ENCODE data around the gene AFF3. TPM values are rescaled to one million over a fixed set of nuclear protein-coding genes. Genes with fewer than 3 reads are reported as not detected.

Gene AFF3
- total and polyA plus RNA-seq, 2 donors (not counting 3 experiments of a cell fraction or from before 2014, with no cell fraction given) = 0.06 to 0.07 TPM

DNA sequence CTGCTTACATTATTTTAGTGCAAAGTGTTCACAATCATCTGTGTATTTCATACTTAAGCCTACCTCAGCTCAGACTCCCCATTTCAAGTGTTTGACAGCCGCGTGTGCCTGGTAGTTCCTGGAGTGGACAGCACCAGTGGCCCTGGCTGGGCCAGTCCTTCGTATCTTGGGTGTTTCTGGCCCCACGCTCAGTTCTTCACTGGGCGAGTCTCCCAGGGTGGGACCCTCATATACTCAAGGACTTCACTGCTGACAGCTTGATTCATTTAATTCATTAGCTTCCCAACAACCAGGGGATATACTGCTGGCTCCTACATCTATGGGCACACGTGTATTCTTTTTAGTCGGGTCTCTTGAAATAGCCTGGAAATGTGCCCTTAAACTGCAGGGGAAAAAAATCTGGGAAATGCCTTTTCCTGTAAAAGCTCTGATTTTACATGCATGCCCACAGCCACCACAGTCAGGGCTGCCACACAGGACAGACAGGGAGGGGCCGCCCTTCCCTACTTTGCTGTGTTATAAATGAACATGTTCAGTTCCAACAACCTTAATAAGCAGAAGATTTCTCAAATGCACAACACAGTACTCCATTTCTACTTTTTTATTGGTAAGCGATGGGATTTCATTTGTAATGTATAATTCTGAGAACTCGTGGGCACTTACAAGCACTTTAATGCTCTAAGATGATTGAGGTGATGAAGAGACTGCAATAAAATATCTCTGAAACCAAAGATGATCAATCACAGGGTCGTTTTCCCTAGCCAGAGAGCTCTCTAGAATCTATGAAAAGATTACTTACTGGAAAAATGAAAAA is 447.1 kb downstream of the AFF3 start:
- ChIA-PET POLR2A (no interaction called here), CTCF (no interaction called here)
- no peak for FAIRE-seq
- no peaks in the 10 kb centered on the region for H3K79me2 ChIP-seq (ENCODE audit: control insufficient read depth, insufficient read depth, low read length)
- H4K20me1 ChIP-seq (replicated peaks; ENCODE audit: control insufficient read depth, extremely low read depth, insufficient read depth, low read length) = no peaks in the 10 kb centered on the region
- no peaks in the 10 kb centered on the region for H3K4me1 ChIP-seq (ENCODE audit: control insufficient read depth, extremely low read depth, insufficient read depth, low read length)
- H2AFZ ChIP-seq (ENCODE audit: low read depth, low read length) = no peak overlapping the region
- no peak overlapping the region for H3K4me2 ChIP-seq (ENCODE audit: insufficient read depth, low read length)
- BruUV-seq (replicated peaks) = no TSS peak
- H3K9ac ChIP-seq (replicated peaks; ENCODE audit: extremely low read depth, insufficient read depth, low read length) = no peak overlapping the region
- no peaks in the 10 kb centered on the region for H3K27me3 ChIP-seq (ENCODE audit: control insufficient read depth in 2 of 2, insufficient read depth in 2 of 2, low read length in 2 of 2)
- intact Hi-C loops (cut with micrococcal nuclease) (no loop called here), dilution Hi-C loops (cut with MboI; ENCODE audit: extremely low pct_ligation_motif_present, low sequenced_read_pairs) (no loop called here)
- no peak overlapping the region for H3K27ac ChIP-seq (ENCODE audit: insufficient read depth, low read depth, low read length)
- TF ChIP-seq, protein P1, sequence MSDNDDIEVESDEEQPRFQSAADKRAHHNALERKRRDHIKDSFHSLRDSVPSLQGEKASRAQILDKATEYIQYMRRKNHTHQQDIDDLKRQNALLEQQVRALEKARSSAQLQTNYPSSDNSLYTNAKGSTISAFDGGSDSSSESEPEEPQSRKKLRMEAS (IDR thresholded peaks at IDR 0.05; ENCODE audit: insufficient read depth, insufficient read length) = no peak
- TF ChIP-seq JUN (IDR thresholded peaks at IDR 0.05; ENCODE audit: borderline replicate concordance, insufficient read depth, insufficient read length, low read depth) (no peak), EZH2 (IDR thresholded peaks at IDR 0.05; ENCODE audit: borderline replicate concordance, low read depth, low read length, severe bottlenecking) (no peak), GATA2 (IDR thresholded peaks at IDR 0.05; ENCODE audit: insufficient read depth, insufficient read length, low read depth, low read length) (no peak), FOS (IDR thresholded peaks at IDR 0.05; ENCODE audit: borderline replicate concordance, insufficient read depth, low read length) (no peak), MYC (IDR thresholded peaks at IDR 0.05; ENCODE audit: low read depth, low read length) (no peak), POLR2A (IDR thresholded peaks at IDR 0.05; ENCODE audit: low read depth, low read length) (no peak), POLR2AphosphoS5 (IDR thresholded peaks at IDR 0.05; ENCODE audit: insufficient read depth, low read depth, low read length) (no peak)
- TF ChIP-seq, protein P2, sequence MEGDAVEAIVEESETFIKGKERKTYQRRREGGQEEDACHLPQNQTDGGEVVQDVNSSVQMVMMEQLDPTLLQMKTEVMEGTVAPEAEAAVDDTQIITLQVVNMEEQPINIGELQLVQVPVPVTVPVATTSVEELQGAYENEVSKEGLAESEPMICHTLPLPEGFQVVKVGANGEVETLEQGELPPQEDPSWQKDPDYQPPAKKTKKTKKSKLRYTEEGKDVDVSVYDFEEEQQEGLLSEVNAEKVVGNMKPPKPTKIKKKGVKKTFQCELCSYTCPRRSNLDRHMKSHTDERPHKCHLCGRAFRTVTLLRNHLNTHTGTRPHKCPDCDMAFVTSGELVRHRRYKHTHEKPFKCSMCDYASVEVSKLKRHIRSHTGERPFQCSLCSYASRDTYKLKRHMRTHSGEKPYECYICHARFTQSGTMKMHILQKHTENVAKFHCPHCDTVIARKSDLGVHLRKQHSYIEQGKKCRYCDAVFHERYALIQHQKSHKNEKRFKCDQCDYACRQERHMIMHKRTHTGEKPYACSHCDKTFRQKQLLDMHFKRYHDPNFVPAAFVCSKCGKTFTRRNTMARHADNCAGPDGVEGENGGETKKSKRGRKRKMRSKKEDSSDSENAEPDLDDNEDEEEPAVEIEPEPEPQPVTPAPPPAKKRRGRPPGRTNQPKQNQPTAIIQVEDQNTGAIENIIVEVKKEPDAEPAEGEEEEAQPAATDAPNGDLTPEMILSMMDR (IDR thresholded peaks at IDR 0.05; ENCODE audit: extremely low read depth in 1 of 2, insufficient read depth in 1 of 2, low read depth in 1 of 2, low read length in 2 of 2) = no peak
- DNase-seq (ENCODE audit: low read depth, low spot score) = no peak
- no peaks in the 10 kb centered on the region for H3K9me3 ChIP-seq (replicated peaks; ENCODE audit: control insufficient read depth, insufficient read depth, low read length)
- H3K4me3 ChIP-seq (replicated peaks in 1 of 3; ENCODE audit: insufficient read depth in 1 of 3, low read depth in 1 of 3, low read length in 3 of 3) = no peak overlapping the region
- H3K9me1 ChIP-seq (replicated peaks; ENCODE audit: control insufficient read depth, extremely low read depth, insufficient read depth, low read length) = no peaks in the 10 kb centered on the region
- no peaks in the 10 kb centered on the region for H3K36me3 ChIP-seq (ENCODE audit: control insufficient read depth in 2 of 2, extremely low read depth in 1 of 2, insufficient read depth in 2 of 2, low read length in 2 of 2)
